ENCODE data around the gene MSTN. TPM values are rescaled to one million over a fixed set of nuclear protein-coding genes. Genes with fewer than 3 reads are reported as not detected.

The MSTN gene
- total and polyA plus RNA-seq, 2 of the 4 experiments (the other 2 are of a cell fraction) = under 0.01 TPM; not detected in 1

GRCh38 chr2:190103144-190103543, 40.6 kb upstream of the MSTN start:
- no peak overlapping the region for H3K4ac ChIP-seq (ENCODE audit: low read depth, low read length)
- no peaks in the 10 kb centered on the region; the same call in 1 of the 2 replicates for H3K27me3 ChIP-seq (ENCODE audit: control insufficient read depth, insufficient read depth, low read length)
- no peak overlapping the region for H4K91ac ChIP-seq (ENCODE audit: insufficient read depth, low read depth, low read length)
- no peak overlapping the region for H4K5ac ChIP-seq (ENCODE audit: low read depth, low read length)
- H3K79me1 ChIP-seq (ENCODE audit: low read depth in 1 of 2, low read length in 2 of 2) = no peaks in the 10 kb centered on the region
- no peak overlapping the region for H3K27ac ChIP-seq (ENCODE audit: insufficient read depth, low read length)
- no peak overlapping the region for H2AK9ac ChIP-seq (replicated peaks; ENCODE audit: low read depth, low read length, poor library complexity)
- no TSS peak for BruUV-seq (replicated peaks)
- H3K9me1 ChIP-seq (ENCODE audit: insufficient read depth, low read length) = no peaks in the 10 kb centered on the region
- ChIA-PET CTCF (no interaction called here), POLR2A (ENCODE audit: unreplicated experiment) (no interaction called here)
- H3K36me3 ChIP-seq (ENCODE audit: control insufficient read depth, insufficient read depth, low read length) = no peaks in the 10 kb centered on the region
- no peaks in the 10 kb centered on the region; the same call in 1 of the 2 replicates for H3K9me3 ChIP-seq (ENCODE audit: control insufficient read depth, insufficient read depth, low read length)
- ATAC-seq (ENCODE audit: low read depth) = no peak
- no peak for DNase-seq
- dilution Hi-C loops (cut with HindIII; ENCODE audit: low sequenced_read_pairs, unreplicated experiment) (no loop called here), intact Hi-C loops (cut with micrococcal nuclease) (no loop called here), in situ Hi-C loops (cut with MboI; ENCODE audit: low sequenced_read_pairs) (no loop called here)
- no peak overlapping the region for H3K9ac ChIP-seq (ENCODE audit: low read depth, low read length)
- no peak overlapping the region for H2AFZ ChIP-seq (replicated peaks; ENCODE audit: low read length, poor library complexity)
- H2AK5ac ChIP-seq (ENCODE audit: low read depth, low read length) = no peak overlapping the region
- no peak overlapping the region for H3K18ac ChIP-seq (ENCODE audit: low read depth, low read length)
- no peak overlapping the region for H3K4me3 ChIP-seq (ENCODE audit: insufficient read depth, low read depth, low read length)
- H3K4me2 ChIP-seq (ENCODE audit: low read depth, low read length) = no peak overlapping the region
- no peak overlapping the region for H3K14ac ChIP-seq (replicated peaks; ENCODE audit: low read depth, low read length)
- no peak overlapping the region for H2BK15ac ChIP-seq (ENCODE audit: low read depth, low read length)
- no peak overlapping the region for H2BK5ac ChIP-seq (ENCODE audit: low read depth, low read length, poor library complexity, severe bottlenecking)
- H3K4me1 ChIP-seq (ENCODE audit: control insufficient read depth, insufficient read depth, low read length) = no peaks in the 10 kb centered on the region
- H2BK20ac ChIP-seq (ENCODE audit: low read depth, low read length) = no peak overlapping the region
- no peak overlapping the region for H4K8ac ChIP-seq (ENCODE audit: low read depth in 2 of 2, low read length in 2 of 2)
- no peak overlapping the region for H3K56ac ChIP-seq (ENCODE audit: extremely low read depth, insufficient read depth, low read length)
- no peaks in the 10 kb centered on the region for H4K20me1 ChIP-seq (ENCODE audit: insufficient read depth, low read length)
- no peak for TF ChIP-seq MAFK (IDR thresholded peaks at IDR 0.05; ENCODE audit: low read depth, low read length)
- TF ChIP-seq CTCF (conservative IDR thresholded peaks at IDR 0.05; ENCODE audit: low read depth, low read length) = no peak
- no peak for TF ChIP-seq RAD21 (IDR thresholded peaks at IDR 0.05; ENCODE audit: low read length)
- no peak for TF ChIP-seq ELK1 (IDR thresholded peaks at IDR 0.05; ENCODE audit: borderline replicate concordance, low read depth, low read length)
- TF ChIP-seq NFE2L2 (IDR thresholded peaks at IDR 0.05; ENCODE audit: low read depth, low read length) = no peak
- no peak for TF ChIP-seq FOS (IDR thresholded peaks at IDR 0.05; ENCODE audit: low read depth, low read length)
- TF ChIP-seq MAZ (IDR thresholded peaks at IDR 0.05; ENCODE audit: borderline replicate concordance, low read depth, low read length) = no peak
- H3K23ac ChIP-seq (ENCODE audit: low read depth, low read length) = no peak overlapping the region
- 17% methylated on average over 1 of the region's 3 CpGs; no CpG with 5 or more reads in 1 of the 2 experiments for WGBS, 2 experiments (ENCODE audit: extremely low coverage in 2 of 2, insufficient read length in 1 of 2)
- H2BK120ac ChIP-seq (ENCODE audit: low read depth, low read length) = no peak overlapping the region
